ENCODE measurements around the gene OPCML. TPM values are rescaled to one million over a fixed set of nuclear protein-coding genes. Genes with fewer than 3 reads are reported as not detected.

The OPCML gene
- polyA plus RNA-seq, 1 donor (not counting 4 experiments of a cell fraction or from before 2014, with no cell fraction given) = 0.04 TPM

- TF ChIP-seq CTCF (optimal IDR thresholded peaks at IDR 0.05 in 1 of 3, IDR thresholded peaks at IDR 0.05 in 1 of 3, conservative IDR thresholded peaks at IDR 0.05 in 1 of 3; ENCODE audit: extremely low read depth in 1 of 3, insufficient read depth in 2 of 3, low read length in 3 of 3) = no peak
- DNase-seq (ENCODE audit: low read depth, low spot score) (no peak), FAIRE-seq (no peak)
Observed at GRCh38 chr11:132814410-132814809, 717.9 kb downstream of the OPCML start.

GRCh38 chr11:132811649-132812048 is 720.7 kb downstream of the OPCML start:
- dilution Hi-C loops (cut with MboI; ENCODE audit: extremely low pct_ligation_motif_present, low sequenced_read_pairs) = no loop called here
- FAIRE-seq = no peak
- no peaks in the 10 kb centered on the region for H3K9me3 ChIP-seq (ENCODE audit: control insufficient read depth, low read depth, low read length)

More at GRCh38 chr11:132814410-132814809, 717.9 kb downstream of the OPCML start:
- Histone ChIP-seq H3K9me1 (ENCODE audit: control insufficient read depth, extremely low read depth, insufficient read depth, low read length) (no peaks in the 10 kb centered on the region), H3K9me3 (ENCODE audit: control insufficient read depth, low read depth, low read length) (no peaks in the 10 kb centered on the region), H3K9ac (ENCODE audit: control insufficient read depth, extremely low read depth, insufficient read depth, low read length) (no peak overlapping the region), H4K20me1 (ENCODE audit: control insufficient read depth, extremely low read depth, insufficient read depth, low read length) (no peaks in the 10 kb centered on the region), H3K36me3 (ENCODE audit: control insufficient read depth in 2 of 2, extremely low read depth in 1 of 2, insufficient read depth in 2 of 2, low read length in 2 of 2) (no peaks in the 10 kb centered on the region), H3K4me3 (ENCODE audit: control insufficient read depth in 2 of 3, extremely low read depth in 1 of 3, insufficient read depth in 2 of 3, low read depth in 1 of 3, low read length in 3 of 3) (no peak overlapping the region), H3K4me1 (ENCODE audit: control insufficient read depth, extremely low read depth, insufficient read depth, low read length) (no peaks in the 10 kb centered on the region), H2AFZ (ENCODE audit: control insufficient read depth, low read length) (no peak overlapping the region), H3K27ac (ENCODE audit: control insufficient read depth, insufficient read depth, low read length) (no peak overlapping the region), H3K79me2 (ENCODE audit: control insufficient read depth, insufficient read depth, low read length) (no peaks in the 10 kb centered on the region), H3K4me2 (ENCODE audit: control insufficient read depth, extremely low read depth, insufficient read depth, low read depth, low read length) (no peak overlapping the region), H3K27me3 (ENCODE audit: control insufficient read depth, extremely low read depth, insufficient read depth, low read length) (no peaks in the 10 kb centered on the region)
- dilution Hi-C loops (cut with MboI; ENCODE audit: extremely low pct_ligation_motif_present, low sequenced_read_pairs) = no loop called here

More at GRCh38 chr11:132811649-132812048, 720.7 kb downstream of the OPCML start:
- TF ChIP-seq EZH2 (IDR thresholded peaks at IDR 0.05; ENCODE audit: low read length) (no peak), CTCF (optimal IDR thresholded peaks at IDR 0.05 in 1 of 3, IDR thresholded peaks at IDR 0.05 in 1 of 3, conservative IDR thresholded peaks at IDR 0.05 in 1 of 3; ENCODE audit: extremely low read depth in 1 of 3, insufficient read depth in 2 of 3, low read length in 3 of 3) (no peak)
- Histone ChIP-seq H3K9me1 (ENCODE audit: control insufficient read depth, extremely low read depth, insufficient read depth, low read length) (no peaks in the 10 kb centered on the region), H3K4me2 (ENCODE audit: control insufficient read depth, extremely low read depth, insufficient read depth, low read depth, low read length) (no peak overlapping the region), H2AFZ (ENCODE audit: control insufficient read depth, low read length) (no peak overlapping the region), H3K79me2 (ENCODE audit: control insufficient read depth, insufficient read depth, low read length) (no peaks in the 10 kb centered on the region), H3K36me3 (ENCODE audit: control insufficient read depth in 2 of 2, extremely low read depth in 1 of 2, insufficient read depth in 2 of 2, low read length in 2 of 2) (no peaks in the 10 kb centered on the region), H3K27me3 (ENCODE audit: control insufficient read depth, extremely low read depth, insufficient read depth, low read length) (no peaks in the 10 kb centered on the region), H3K27ac (ENCODE audit: control insufficient read depth, insufficient read depth, low read length) (no peak overlapping the region), H3K4me1 (ENCODE audit: control insufficient read depth, extremely low read depth, insufficient read depth, low read length) (no peaks in the 10 kb centered on the region), H3K9ac (ENCODE audit: control insufficient read depth, extremely low read depth, insufficient read depth, low read length) (no peak overlapping the region), H4K20me1 (ENCODE audit: control insufficient read depth, extremely low read depth, insufficient read depth, low read length) (no peaks in the 10 kb centered on the region), H3K4me3 (ENCODE audit: control insufficient read depth in 2 of 3, extremely low read depth in 1 of 3, insufficient read depth in 2 of 3, low read depth in 1 of 3, low read length in 3 of 3) (no peak overlapping the region)
- DNase-seq (ENCODE audit: low read depth, low spot score) = no peak

Data from keratinocyte (primary cell).